AG04450 (cell line): ENCODE data around the gene GALM. TPM values are rescaled to one million over a fixed set of nuclear protein-coding genes. Genes with fewer than 3 reads are reported as not detected.

Experiments
- CTCF ChIA-PET: fragments of 300-600, 350-600 bp; formaldehyde crosslinking; extraction: SDS; loops from one replicate; lab custom pipeline; 2022; ENCODE audit warnings: antibody characterized with exemption, inconsistent platforms; lab: Charles Lee
- POLR2A ChIA-PET: fragments of 350-600 bp; formaldehyde crosslinking; extraction: SDS; loops from one replicate; lab custom pipeline; 2021; ENCODE audit warnings: antibody characterized with exemption, inconsistent platforms; lab: Yijun Ruan, JAX
- DNase-seq: peaks from one replicate; pipeline ENCODE4 v3.0.0-alpha.2; 2011; ENCODE audit warnings: low read depth, low spot score
- H3K27ac ChIP-seq: one replicate; pipeline ENCODE4 v1.5.1; 2012; ENCODE audit warnings: low read depth, low read length, control low read depth
- H3K27me3 ChIP-seq: one replicate; pipeline ENCODE4 v1.6.0; 2012; ENCODE audit warnings: low read length; ENCODE audit not compliant: control insufficient read depth, insufficient read depth
- H3K4me3 ChIP-seq: 2 replicates; pipeline ENCODE4 v1.5.1; 2011; ENCODE audit warnings: mild to moderate bottlenecking, low read depth, low read length, control low read depth
- H3K9me3 ChIP-seq: 2 replicates; pipeline ENCODE4 v1.5.1; 2012; ENCODE audit warnings: low read length; ENCODE audit not compliant: control insufficient read depth, insufficient read depth
- polyA plus RNA-seq: library from polyadenylated mRNA; depleted of rRNA; stranded (reverse); fragments of >200 nt; gene quantifications from 2 replicates; pipeline ENCODE4 v1.2.3, GENCODE V29; 2011
- TF ChIP-seq, protein P1 (sequence below): IDR thresholded peaks from 2 replicates; pipeline ENCODE4 v1.5.1; 2011; ENCODE audit warnings: low read depth, low read length, control low read depth, inconsistent platforms

The GALM gene
- polyA plus RNA-seq, 1 experiment, result 19.0 TPM

DNA sequence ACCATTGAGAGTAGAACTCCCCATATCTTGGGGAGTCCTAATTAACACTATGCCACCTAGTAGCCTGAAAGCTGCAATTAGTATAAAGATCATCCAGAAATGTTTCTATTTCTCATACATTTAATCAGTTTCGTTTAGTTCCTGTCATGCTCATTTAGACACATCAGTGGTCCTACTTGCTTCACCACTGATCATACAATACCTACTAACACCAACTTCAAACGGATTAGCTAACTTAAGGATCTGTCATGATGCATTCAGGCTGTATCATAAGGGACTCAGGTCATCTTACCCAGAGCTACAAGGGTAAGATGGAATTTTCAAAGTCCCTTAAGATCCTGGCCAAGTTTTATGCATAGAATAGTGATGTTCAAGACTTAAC, 78.5 kb downstream of the GALM start:
- ChIA-PET CTCF (interaction anchor here (0.5 to 2.2 kb wide), 8 partner anchors 10 to 368 kb away, joined by 3 to 13 read pairs (median 4); no protein-coding TSS in a partner anchor), POLR2A (interaction anchor here (0.6 kb wide), 1 partner anchor 10 kb away, joined by 3 read pairs; no protein-coding TSS in a partner anchor)
- Histone ChIP-seq H3K4me3 (no peak overlapping the region), H3K27ac (no peak overlapping the region), H3K27me3 (no peaks in the 10 kb centered on the region), H3K9me3 (no peaks in the 10 kb centered on the region)
- no peak for DNase-seq
- TF ChIP-seq, protein P1, sequence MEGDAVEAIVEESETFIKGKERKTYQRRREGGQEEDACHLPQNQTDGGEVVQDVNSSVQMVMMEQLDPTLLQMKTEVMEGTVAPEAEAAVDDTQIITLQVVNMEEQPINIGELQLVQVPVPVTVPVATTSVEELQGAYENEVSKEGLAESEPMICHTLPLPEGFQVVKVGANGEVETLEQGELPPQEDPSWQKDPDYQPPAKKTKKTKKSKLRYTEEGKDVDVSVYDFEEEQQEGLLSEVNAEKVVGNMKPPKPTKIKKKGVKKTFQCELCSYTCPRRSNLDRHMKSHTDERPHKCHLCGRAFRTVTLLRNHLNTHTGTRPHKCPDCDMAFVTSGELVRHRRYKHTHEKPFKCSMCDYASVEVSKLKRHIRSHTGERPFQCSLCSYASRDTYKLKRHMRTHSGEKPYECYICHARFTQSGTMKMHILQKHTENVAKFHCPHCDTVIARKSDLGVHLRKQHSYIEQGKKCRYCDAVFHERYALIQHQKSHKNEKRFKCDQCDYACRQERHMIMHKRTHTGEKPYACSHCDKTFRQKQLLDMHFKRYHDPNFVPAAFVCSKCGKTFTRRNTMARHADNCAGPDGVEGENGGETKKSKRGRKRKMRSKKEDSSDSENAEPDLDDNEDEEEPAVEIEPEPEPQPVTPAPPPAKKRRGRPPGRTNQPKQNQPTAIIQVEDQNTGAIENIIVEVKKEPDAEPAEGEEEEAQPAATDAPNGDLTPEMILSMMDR, result no peak

DNA sequence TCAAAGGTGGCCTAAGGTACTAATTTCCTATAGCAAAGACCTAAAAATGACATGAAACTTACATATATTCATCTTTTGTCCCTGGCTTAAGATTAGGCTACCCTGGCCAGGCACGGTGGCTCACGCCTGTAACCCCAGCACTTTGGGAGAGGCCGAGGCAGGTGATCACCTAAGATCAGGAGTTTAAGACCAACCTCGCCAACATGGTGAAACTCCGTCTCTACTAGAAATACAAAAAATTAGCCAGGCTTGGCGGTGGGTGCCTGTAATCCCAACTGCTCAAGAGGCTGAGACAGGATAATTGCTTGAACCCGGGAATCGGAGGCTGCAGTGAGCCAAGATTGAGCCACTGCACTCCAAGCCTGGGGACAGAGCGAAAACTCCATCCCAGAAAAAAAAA, 79.4 kb downstream of the GALM start:
- TF ChIP-seq, protein P1, result no peak
- POLR2A ChIA-PET, result no interaction called here
- CTCF ChIA-PET, result interaction anchor here (1.4 to 3.7 kb wide), 2 partner anchors 163 to 430 kb away, joined by 4 to 16 read pairs; no protein-coding TSS in a partner anchor
- H3K4me3 ChIP-seq, result no peak overlapping the region
- no peak overlapping the region for H3K27ac ChIP-seq
- no peaks in the 10 kb centered on the region for H3K27me3 ChIP-seq
- DNase-seq, result no peak
- no peaks in the 10 kb centered on the region for H3K9me3 ChIP-seq

DNA sequence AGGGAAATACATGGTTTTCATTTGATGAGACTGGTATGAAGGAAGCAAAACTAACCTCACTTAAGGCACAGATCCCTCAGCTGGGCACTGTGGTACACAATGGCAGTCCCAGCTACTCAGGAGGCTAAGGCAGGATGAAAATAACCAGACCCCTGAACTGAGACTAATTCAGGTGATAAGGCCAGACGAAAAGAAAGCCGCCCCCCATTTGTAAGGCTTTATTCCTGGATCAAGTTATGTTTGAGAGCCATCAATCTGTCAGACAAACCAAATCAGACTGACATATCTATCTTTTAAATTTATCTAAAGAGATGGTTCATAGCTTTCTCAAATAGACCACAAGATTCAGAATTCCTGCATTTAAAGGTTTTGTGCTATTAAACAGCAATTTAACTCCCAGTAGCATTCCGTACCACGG, 81.1 kb downstream of the GALM start:
- ChIA-PET POLR2A (no interaction called here), CTCF (interaction anchor here (0.6 to 3.7 kb wide), 2 partner anchors 102 to 165 kb away, joined by 3 to 16 read pairs; no protein-coding TSS in a partner anchor)
- no peak overlapping the region for H3K27ac ChIP-seq
- no peak for DNase-seq
- H3K4me3 ChIP-seq, result no peak overlapping the region
- H3K9me3 ChIP-seq, result no peaks in the 10 kb centered on the region; the same call in 1 of the 2 replicates
- H3K27me3 ChIP-seq, result no peaks in the 10 kb centered on the region
- TF ChIP-seq, protein P1, result no peak

DNA sequence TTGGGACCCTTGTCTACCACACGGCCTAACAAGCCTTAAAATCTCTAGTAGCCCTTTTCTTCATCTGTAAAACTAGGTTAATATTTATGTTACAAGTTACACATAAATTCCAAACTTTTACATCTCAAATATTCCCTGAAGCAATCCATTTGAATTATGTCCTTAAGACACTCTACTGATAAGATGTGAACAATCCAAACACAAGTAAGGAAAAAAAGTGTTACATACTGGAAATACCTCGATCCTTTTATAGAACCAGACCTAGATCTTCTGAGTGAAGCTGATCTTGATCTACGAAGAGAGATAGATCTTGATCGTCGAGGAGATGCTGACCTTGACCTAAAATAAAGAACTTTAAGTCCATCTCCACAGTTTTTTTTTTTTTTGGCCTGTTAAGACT, 81.9 kb downstream of the GALM start:
- POLR2A ChIA-PET, result interaction anchor here (0.7 kb wide), 1 partner anchor 70 kb away, joined by 3 read pairs; no protein-coding TSS in a partner anchor
- H3K27me3 ChIP-seq, result no peaks in the 10 kb centered on the region
- no peak overlapping the region for H3K4me3 ChIP-seq
- DNase-seq, result no peak
- CTCF ChIA-PET, result interaction anchor here (1.2 to 3.7 kb wide), 2 partner anchors 30 to 166 kb away, joined by 8 to 16 read pairs; partner anchors contain the start of gene GEMIN6
- H3K9me3 ChIP-seq, result no peaks in the 10 kb centered on the region; the same call in 1 of the 2 replicates
- no peak overlapping the region for H3K27ac ChIP-seq
- TF ChIP-seq, protein P1, result no peak

DNA sequence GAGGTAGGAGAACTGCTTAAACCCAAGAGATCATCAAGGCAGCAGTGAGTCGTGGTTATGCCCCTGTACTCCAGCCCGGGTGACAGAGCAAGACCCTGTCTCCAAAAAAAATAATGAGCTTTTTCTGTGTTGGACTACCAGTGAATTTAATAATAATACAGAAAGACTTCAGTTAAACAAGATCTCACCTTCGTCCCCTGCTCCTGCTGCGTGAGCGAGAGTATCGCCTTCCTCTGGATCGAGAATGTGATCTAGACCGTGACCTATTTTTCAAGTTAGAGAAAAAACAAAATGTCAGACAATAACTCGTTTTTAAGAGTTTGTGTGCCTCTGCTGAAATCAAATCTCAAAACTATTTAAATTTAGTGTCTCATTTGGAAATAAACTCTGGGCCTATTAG, 82.5 kb downstream of the GALM start:
- no peak overlapping the region for H3K27ac ChIP-seq
- ChIA-PET CTCF (interaction anchor here (0.6 to 3.7 kb wide), 3 partner anchors 30 to 433 kb away, joined by 3 to 16 read pairs (median 8); partner anchors contain the start of gene GEMIN6), POLR2A (interaction anchor here (0.7 kb wide), 1 partner anchor 69 kb away, joined by 3 read pairs; no protein-coding TSS in a partner anchor)
- no peak for DNase-seq
- H3K9me3 ChIP-seq, result no peaks in the 10 kb centered on the region; the same call in 1 of the 2 replicates
- H3K4me3 ChIP-seq, result no peak overlapping the region
- TF ChIP-seq, protein P1, result no peak
- no peaks in the 10 kb centered on the region for H3K27me3 ChIP-seq
